SU-DHL-6 (cell line): ENCODE results near the gene NOL7.

ENCODE experiments used
- H2AFZ ChIP-seq: fragments of 200-600 bp; sonication (generic); 2 replicates; pipeline ENCODE4 v1.6.1; 2014; ENCODE audit warnings: low read depth, mild to moderate bottlenecking, moderate library complexity, mixed read lengths, antibody characterized with exemption, low read length; ENCODE audit not compliant: severe bottlenecking
- H3F3A ChIP-seq: fragments of 200-600 bp; shearing (Covaris generic); 2 replicates; pipeline ENCODE4 v1.6.0; 2016; ENCODE audit warnings: antibody characterized with exemption, mild to moderate bottlenecking; ENCODE audit not compliant: insufficient read depth
- H3K27ac ChIP-seq: fragments of 200-600 bp; sonication (generic); 2 replicates; pipeline ENCODE4 v1.5.1; 2016; ENCODE audit warnings: low read depth, mild to moderate bottlenecking, low read length, moderate library complexity, mixed read lengths
- H3K27me3 ChIP-seq: fragments of 200-600 bp; sonication (generic), shearing (Covaris generic); 2 replicates; pipeline ENCODE4 v1.6.0; 2014; ENCODE audit warnings: mild to moderate bottlenecking, low read length
- H3K36me3 ChIP-seq: fragments of 200-600 bp; sonication (generic); 2 replicates; pipeline ENCODE4 v1.6.1; 2014; ENCODE audit warnings: mild to moderate bottlenecking, low read length, mixed read lengths
- H3K4me2 ChIP-seq: fragments of 300-600, 200-600 bp; shearing (Covaris generic), sonication (generic); 2 replicates; pipeline ENCODE4 v1.6.0; 2014; ENCODE audit warnings: low read length, low read depth, mild to moderate bottlenecking; ENCODE audit not compliant: poor library complexity, severe bottlenecking
- H3K4me3 ChIP-seq: fragments of 200-600 bp; sonication (generic); 2 replicates; pipeline ENCODE4 v1.5.1; 2014; ENCODE audit warnings: antibody characterized with exemption, low read length, mild to moderate bottlenecking, mixed read lengths; ENCODE audit not compliant: insufficient read depth, poor library complexity, severe bottlenecking
- H3K79me2 ChIP-seq: fragments of 200-600 bp; sonication (generic); 2 replicates; pipeline ENCODE4 v1.6.1; 2014; ENCODE audit warnings: mild to moderate bottlenecking, low read length, moderate library complexity; ENCODE audit not compliant: insufficient read depth
- H3K9ac ChIP-seq: fragments of 200-600 bp; sonication (generic); 2 replicates; pipeline ENCODE4 v1.7.0; 2014; ENCODE audit warnings: mild to moderate bottlenecking, low read length
- H3K9me2 ChIP-seq: fragments of 200-600 bp; sonication (generic); replicated peaks from 2 replicates; pipeline ENCODE4 v1.6.1; 2014; ENCODE audit warnings: low read length; ENCODE audit not compliant: insufficient read depth
- H3K9me3 ChIP-seq: fragments of 200-600 bp; sonication (generic); 2 replicates; pipeline ENCODE4 v1.6.1; 2014; ENCODE audit warnings: low read length, mixed read lengths; ENCODE audit not compliant: insufficient read depth
- H4K20me1 ChIP-seq: fragments of 200-600 bp; sonication (generic); 2 replicates; pipeline ENCODE4 v1.6.1; 2014; ENCODE audit warnings: low read depth, mild to moderate bottlenecking, antibody characterized with exemption, low read length, moderate library complexity, mixed read lengths
- EZH2phosphoT487 ChIP-seq: fragments of 200-600 bp; sonication (generic), shearing (Covaris generic); conservative IDR thresholded peaks from 2 replicates; pipeline ENCODE4 v1.6.1; 2018; ENCODE audit warnings: mild to moderate bottlenecking, antibody characterized with exemption, low read length, moderate library complexity, mixed read lengths
- TF ChIP-seq, protein P1 (sequence below): fragments of 200-600 bp; sonication (generic); IDR thresholded peaks from one replicate; pipeline ENCODE4 v1.5.1; 2017; ENCODE audit warnings: antibody characterized with exemption, mild to moderate bottlenecking, low read length, moderate library complexity; ENCODE audit not compliant: insufficient read depth, poor library complexity, severe bottlenecking

The NOL7 gene

DNA sequence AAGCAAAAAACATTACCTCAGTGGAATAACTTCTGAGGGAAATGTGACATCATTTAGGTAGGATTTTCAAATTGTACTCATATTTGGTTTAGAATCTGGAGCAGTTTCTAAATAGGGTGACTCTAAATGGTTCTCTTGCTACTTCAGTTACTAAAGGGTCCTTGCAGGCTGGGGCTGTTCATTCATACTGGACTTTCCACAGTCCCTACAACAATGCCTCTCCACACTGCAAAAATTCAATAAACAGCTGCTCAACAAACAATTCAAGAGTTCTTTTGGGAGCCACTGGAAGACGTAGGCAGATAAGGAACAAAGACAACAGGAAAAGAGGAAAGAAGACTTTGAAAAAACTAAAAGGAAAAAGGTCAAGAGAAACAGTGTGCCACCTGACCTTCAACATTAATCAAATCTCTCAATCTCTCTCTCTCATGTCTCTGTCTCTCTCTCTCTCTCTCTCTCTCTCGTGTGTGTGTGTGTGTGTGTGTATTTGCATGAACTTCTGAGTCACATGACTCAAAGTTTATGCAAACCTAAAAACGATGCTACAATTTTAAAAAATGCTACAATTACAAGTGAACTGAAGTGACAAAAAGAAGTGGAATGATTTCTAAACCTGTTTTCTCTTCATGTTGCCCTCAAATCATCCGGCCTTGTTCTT is 14.5 kb downstream of the NOL7 start:
- Histone ChIP-seq H3K4me3 (no peak overlapping the region), H2AFZ (no peak overlapping the region), H3K9me3 (no peaks in the 10 kb centered on the region), H3K79me2 (no peaks in the 10 kb centered on the region), H3K4me2 (no peak overlapping the region), H3K27me3 (no peaks in the 10 kb centered on the region), H3K36me3 (peaks cover 43% of the 10 kb centered on the region; the same call in 1 of the 2 replicates), H3K9me2 (no peaks in the 10 kb centered on the region), H4K20me1 (no peaks in the 10 kb centered on the region), H3K9ac (no peak overlapping the region), H3F3A (peaks cover 20% of the 10 kb centered on the region), H3K27ac (no peak overlapping the region)
- TF ChIP-seq EZH2phosphoT487: no peak
- TF ChIP-seq, protein P1, sequence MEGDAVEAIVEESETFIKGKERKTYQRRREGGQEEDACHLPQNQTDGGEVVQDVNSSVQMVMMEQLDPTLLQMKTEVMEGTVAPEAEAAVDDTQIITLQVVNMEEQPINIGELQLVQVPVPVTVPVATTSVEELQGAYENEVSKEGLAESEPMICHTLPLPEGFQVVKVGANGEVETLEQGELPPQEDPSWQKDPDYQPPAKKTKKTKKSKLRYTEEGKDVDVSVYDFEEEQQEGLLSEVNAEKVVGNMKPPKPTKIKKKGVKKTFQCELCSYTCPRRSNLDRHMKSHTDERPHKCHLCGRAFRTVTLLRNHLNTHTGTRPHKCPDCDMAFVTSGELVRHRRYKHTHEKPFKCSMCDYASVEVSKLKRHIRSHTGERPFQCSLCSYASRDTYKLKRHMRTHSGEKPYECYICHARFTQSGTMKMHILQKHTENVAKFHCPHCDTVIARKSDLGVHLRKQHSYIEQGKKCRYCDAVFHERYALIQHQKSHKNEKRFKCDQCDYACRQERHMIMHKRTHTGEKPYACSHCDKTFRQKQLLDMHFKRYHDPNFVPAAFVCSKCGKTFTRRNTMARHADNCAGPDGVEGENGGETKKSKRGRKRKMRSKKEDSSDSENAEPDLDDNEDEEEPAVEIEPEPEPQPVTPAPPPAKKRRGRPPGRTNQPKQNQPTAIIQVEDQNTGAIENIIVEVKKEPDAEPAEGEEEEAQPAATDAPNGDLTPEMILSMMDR: no peak

DNA sequence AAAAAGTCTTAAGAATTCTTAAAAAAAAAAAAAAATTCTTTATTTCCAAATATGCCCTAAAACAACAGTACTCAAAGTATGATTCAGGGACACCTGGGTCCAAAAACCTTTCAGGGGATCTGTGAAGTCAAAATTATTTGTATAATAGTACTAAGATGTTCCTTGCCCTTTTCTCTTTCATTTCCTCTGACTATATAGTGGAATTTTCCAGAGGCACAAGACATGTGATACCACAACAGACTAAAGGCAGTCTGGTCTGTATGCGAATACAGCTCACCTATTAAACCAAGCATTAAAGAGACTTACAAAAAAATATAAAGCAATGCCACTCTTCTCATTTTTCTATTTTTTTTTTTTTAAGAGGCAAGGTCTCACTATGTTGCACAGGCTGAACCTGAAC is 15.4 kb downstream of the NOL7 start:
- H3K36me3 ChIP-seq: peaks cover 38% of the 10 kb centered on the region; the same call in 1 of the 2 replicates
- H3K4me3 ChIP-seq: no peak overlapping the region
- no peak overlapping the region for H3K27ac ChIP-seq

DNA sequence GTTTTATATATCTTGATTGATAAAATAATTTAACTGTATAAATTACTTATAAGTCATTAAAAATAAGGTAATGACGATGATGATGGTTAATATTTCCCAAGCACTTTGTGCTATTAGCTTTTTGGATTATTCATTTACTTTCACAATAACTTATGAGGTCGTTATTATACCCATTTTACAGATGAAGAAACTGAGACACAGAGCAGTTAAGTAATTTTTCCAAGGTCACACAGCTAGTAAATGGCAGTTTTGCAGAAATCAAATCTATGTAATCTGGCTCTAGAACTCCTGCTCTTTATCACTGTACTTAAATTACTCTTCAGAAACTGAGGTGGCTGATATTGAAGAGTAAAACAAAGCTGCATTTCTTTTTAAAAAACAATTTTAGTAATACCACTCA is 18.2 kb downstream of the NOL7 start:
- no peaks in the 10 kb centered on the region for H3K79me2 ChIP-seq
- H3K27me3 ChIP-seq: no peaks in the 10 kb centered on the region
- peaks cover 46% of the 10 kb centered on the region; the same call in 1 of the 2 replicates for H3K36me3 ChIP-seq
- TF ChIP-seq, protein P1: no peak
- TF ChIP-seq EZH2phosphoT487: no peak
- no peaks in the 10 kb centered on the region for H3K9me2 ChIP-seq
- H4K20me1 ChIP-seq: no peaks in the 10 kb centered on the region
- H3K27ac ChIP-seq: no peak overlapping the region
- H2AFZ ChIP-seq: no peak overlapping the region
- no peak overlapping the region for H3K4me3 ChIP-seq
- no peaks in the 10 kb centered on the region for H3F3A ChIP-seq
- H3K9ac ChIP-seq: no peak overlapping the region
- no peak overlapping the region for H3K4me2 ChIP-seq
- H3K9me3 ChIP-seq: no peaks in the 10 kb centered on the region

More for the DNA sequence above, 15.4 kb downstream of the NOL7 start:
- Histone ChIP-seq H2AFZ (no peak overlapping the region), H3K27me3 (no peaks in the 10 kb centered on the region), H3K9me3 (no peaks in the 10 kb centered on the region), H3K9me2 (no peaks in the 10 kb centered on the region), H3K4me2 (no peak overlapping the region), H3K9ac (no peak overlapping the region), H3F3A (peaks cover 11% of the 10 kb centered on the region), H3K79me2 (no peaks in the 10 kb centered on the region), H4K20me1 (no peaks in the 10 kb centered on the region)
- TF ChIP-seq, protein P1: no peak
- TF ChIP-seq EZH2phosphoT487: no peak
